ENCODE data around the gene MAP2. TPM values are rescaled to one million over a fixed set of nuclear protein-coding genes. Genes with fewer than 3 reads are reported as not detected.

The MAP2 gene
- total RNA-seq, 1 donor from 2014 or later, result 1.9 TPM

DNA sequence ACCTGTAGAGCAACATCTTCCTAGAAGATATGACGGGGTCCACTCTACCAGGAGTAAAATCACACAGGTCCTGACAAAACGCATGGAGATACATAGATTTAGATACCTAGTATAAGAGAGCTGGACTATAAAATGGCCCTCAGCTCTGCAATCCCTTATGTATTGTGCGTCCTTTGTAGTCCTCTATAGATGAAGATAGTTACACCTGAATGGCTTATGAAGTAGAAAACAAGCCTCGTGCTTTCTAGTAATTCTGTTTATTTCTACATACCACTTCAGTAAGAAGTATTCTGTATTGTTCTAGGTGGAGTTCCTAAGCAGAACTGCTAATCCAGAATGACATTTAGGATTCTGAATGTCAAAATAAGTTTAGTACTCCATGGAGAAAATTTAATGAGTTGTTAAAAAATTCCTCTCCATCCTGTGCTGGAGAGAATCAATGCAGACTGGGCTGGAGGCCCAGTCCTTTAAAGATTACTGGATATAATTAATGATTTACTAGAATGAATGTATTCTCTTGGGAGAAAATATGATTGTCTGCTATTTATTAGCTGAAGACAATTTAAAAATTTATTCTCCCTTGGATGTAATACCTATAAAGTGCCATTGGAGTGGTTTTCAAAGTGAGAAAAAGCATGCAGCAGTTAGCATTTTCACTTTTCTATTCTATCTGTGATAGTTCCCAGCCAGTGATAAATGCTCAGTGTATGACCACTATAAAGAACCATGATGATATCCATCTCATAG is 200.5 kb downstream of the MAP2 start:
- no peaks in the 10 kb centered on the region for H3K36me3 Mint-ChIP-seq (ENCODE audit: low read depth)
- POLR2A ChIA-PET, result no interaction called here
- CTCF ChIA-PET, result no interaction called here
- DNase-seq, result no peak
- no peaks in the 10 kb centered on the region for H3K9me3 Mint-ChIP-seq
- H3K27me3 Mint-ChIP-seq, result no peaks in the 10 kb centered on the region
- intact Hi-C loops (cut with micrococcal nuclease), result no loop called here
- ATAC-seq (ENCODE audit: low read depth), result no peak
- H3K4me3 Mint-ChIP-seq, result no peak overlapping the region
- H3K27ac Mint-ChIP-seq, result no peak overlapping the region
- no peak for TF ChIP-seq CTCF (IDR thresholded peaks at IDR 0.05)
- H3K4me1 Mint-ChIP-seq, result peaks cover 8% of the 10 kb centered on the region

DNA sequence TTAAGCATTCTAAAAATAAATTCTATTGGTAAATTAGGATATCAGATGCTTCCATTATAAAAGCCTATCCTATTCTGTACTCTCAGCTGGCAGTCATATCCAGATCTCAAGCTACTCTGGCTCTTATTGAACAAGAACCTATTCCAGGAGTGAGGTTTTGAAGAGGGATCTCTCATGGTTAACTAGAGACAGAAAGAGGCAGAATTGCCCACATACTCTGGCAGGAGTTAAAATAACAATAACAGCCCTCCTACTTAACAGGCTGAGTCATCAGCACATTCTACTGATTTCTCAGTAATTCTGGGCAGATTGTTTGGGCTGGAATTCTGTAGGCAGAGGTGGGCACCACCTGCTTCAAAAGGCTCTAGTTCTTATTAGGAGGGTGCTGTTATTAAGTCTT is 205.8 kb downstream of the MAP2 start:
- H3K36me3 Mint-ChIP-seq (ENCODE audit: low read depth), result no peaks in the 10 kb centered on the region
- CTCF ChIA-PET, result no interaction called here

DNA sequence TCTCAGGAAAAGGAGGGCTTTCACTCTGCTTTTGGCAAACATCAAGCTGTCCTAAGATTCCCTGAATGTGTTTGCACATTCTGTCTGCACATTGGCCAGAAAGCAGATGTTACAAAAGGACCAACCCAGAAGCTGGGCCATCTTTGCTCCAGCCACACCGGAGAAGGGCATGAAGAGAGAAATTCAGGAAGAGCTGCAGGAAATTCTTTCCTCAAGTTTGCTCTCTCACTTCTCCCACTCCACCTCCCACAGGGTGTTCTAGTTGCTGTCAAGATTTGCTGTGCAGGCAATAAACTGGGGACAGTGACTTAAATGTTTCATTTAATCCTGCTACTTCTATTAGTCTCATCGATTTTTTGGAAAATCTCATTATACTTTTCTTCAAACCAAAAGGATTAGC is 210.1 kb downstream of the MAP2 start:
- H3K4me1 Mint-ChIP-seq, result no peaks in the 10 kb centered on the region
- H3K9me3 Mint-ChIP-seq, result no peaks in the 10 kb centered on the region
- POLR2A ChIA-PET, result no interaction called here
- H3K36me3 Mint-ChIP-seq (ENCODE audit: low read depth), result no peaks in the 10 kb centered on the region
- no peak for TF ChIP-seq CTCF (IDR thresholded peaks at IDR 0.05)
- CTCF ChIA-PET, result no interaction called here
- H3K27me3 Mint-ChIP-seq, result no peaks in the 10 kb centered on the region
- no peak for ATAC-seq (ENCODE audit: low read depth)
- no peak overlapping the region for H3K4me3 Mint-ChIP-seq
- H3K27ac Mint-ChIP-seq, result no peak overlapping the region
- DNase-seq, result no peak
- intact Hi-C loops (cut with micrococcal nuclease), result no loop called here

More for the DNA sequence above, 205.8 kb downstream of the MAP2 start:
- POLR2A ChIA-PET, result no interaction called here
- Mint-ChIP-seq H3K4me3 (no peak overlapping the region), H3K9me3 (no peaks in the 10 kb centered on the region), H3K27ac (no peak overlapping the region), H3K27me3 (no peaks in the 10 kb centered on the region), H3K4me1 (no peaks in the 10 kb centered on the region)
- ATAC-seq (ENCODE audit: low read depth) (no peak), DNase-seq (no peak)
- no peak for TF ChIP-seq CTCF (IDR thresholded peaks at IDR 0.05)
- intact Hi-C loops (cut with micrococcal nuclease), result no loop called here

- no peak for TF ChIP-seq CTCF (IDR thresholded peaks at IDR 0.05)
Measured at GRCh38 chr2:209636076-209636475, 212.2 kb downstream of the MAP2 start.

DNA sequence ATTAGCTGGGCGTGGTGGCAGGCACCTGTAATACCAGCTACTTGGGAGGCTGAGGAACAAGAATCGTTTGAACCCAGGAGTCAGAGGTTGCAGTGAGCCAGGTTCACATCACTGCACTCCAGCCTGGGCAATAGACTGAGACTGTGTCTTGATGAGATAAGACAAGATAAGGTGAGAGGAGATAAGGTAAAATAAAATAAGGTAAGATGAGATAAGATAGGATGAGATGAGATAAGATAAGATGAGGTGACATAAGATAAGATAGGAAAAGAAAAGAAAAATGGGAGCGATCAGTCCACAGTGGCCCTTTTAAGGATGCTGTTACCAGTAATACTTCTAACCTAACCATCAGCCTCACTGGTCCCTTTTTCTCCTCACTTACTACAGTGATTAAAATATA is 213.4 kb downstream of the MAP2 start:
- no peaks in the 10 kb centered on the region for H3K27me3 Mint-ChIP-seq
- no peaks in the 10 kb centered on the region for H3K9me3 Mint-ChIP-seq
- TF ChIP-seq CTCF (IDR thresholded peaks at IDR 0.05), result no peak
- no peak overlapping the region for H3K27ac Mint-ChIP-seq
- H3K4me3 Mint-ChIP-seq, result no peak overlapping the region
- intact Hi-C loops (cut with micrococcal nuclease), result no loop called here
- ATAC-seq (ENCODE audit: low read depth), result no peak
- CTCF ChIA-PET, result no interaction called here
- POLR2A ChIA-PET, result no interaction called here
- H3K4me1 Mint-ChIP-seq, result no peaks in the 10 kb centered on the region
- DNase-seq, result no peak
- no peaks in the 10 kb centered on the region for H3K36me3 Mint-ChIP-seq (ENCODE audit: low read depth)

More at GRCh38 chr2:209636076-209636475, 212.2 kb downstream of the MAP2 start:
- H3K4me3 Mint-ChIP-seq, result no peak overlapping the region
- no peak overlapping the region for H3K27ac Mint-ChIP-seq
- no peaks in the 10 kb centered on the region for H3K9me3 Mint-ChIP-seq
- no peaks in the 10 kb centered on the region for H3K4me1 Mint-ChIP-seq
- intact Hi-C loops (cut with micrococcal nuclease), result no loop called here
- H3K36me3 Mint-ChIP-seq (ENCODE audit: low read depth), result no peaks in the 10 kb centered on the region
- ATAC-seq (ENCODE audit: low read depth) (no peak), DNase-seq (no peak)
- ChIA-PET POLR2A (no interaction called here), CTCF (no interaction called here)
- H3K27me3 Mint-ChIP-seq, result no peaks in the 10 kb centered on the region
